A549 (cell line): ENCODE data around the gene FAH. TPM values are rescaled to one million over a fixed set of nuclear protein-coding genes. Genes with fewer than 3 reads are reported as not detected.

Experiments
- ATAC-seq, 2 experiments: fragments of 200-7000 bp in 1 of 2; fragments of >200 bp in 1 of 2; cut with Nextera tagmentation in 1 of 2; cut with Tn5 transposase in 1 of 2; 3 replicates each; pipeline versions ENCODE4 v1.8.0 to v1.9.1; 2018 to 2020; ENCODE audit warnings: mild to moderate bottlenecking in 1 of 2, moderate library complexity in 1 of 2
- CTCF ChIA-PET: fragments of 300-600 bp; sonication (Branson Sonifier 250); formaldehyde crosslinking; extraction: SDS; loops from one replicate; lab custom pipeline; 2021; ENCODE audit warnings: antibody characterized with exemption, inconsistent platforms; lab: Yijun Ruan, JAX
- POLR2A ChIA-PET: fragments of 350-600 bp; formaldehyde crosslinking; extraction: SDS; loops from one replicate; lab custom pipeline; 2021; ENCODE audit warnings: antibody characterized with exemption, inconsistent platforms; lab: Yijun Ruan, JAX
- DNase-seq, 2 experiments: peaks; one replicate each; pipeline versions ENCODE4 v3.0.0 to v3.0.0-alpha.2; 2011 to 2016; ENCODE audit warnings: low read depth in 1 of 2, low spot score in 1 of 2
- FAIRE-seq: peaks from 2 replicates; lab custom pipeline; 2011; peaks lifted over from hg19 to GRCh38; lab: Jason Lieb, UNC
- H3K27ac ChIP-seq, 2 experiments: fragments of >200 bp; sonication (Bioruptor Twin); formaldehyde crosslinking; 3 replicates each; pipeline ENCODE4 v1.5.1; 2016 to 2017
- H3K4me1 ChIP-seq: fragments of >200 bp; sonication (Bioruptor Twin); formaldehyde crosslinking; 3 replicates; pipeline ENCODE4 v1.6.1; 2016
- H3K4me2 ChIP-seq: fragments of >200 bp; sonication (Bioruptor Twin); formaldehyde crosslinking; 3 replicates; pipeline ENCODE4 v1.6.1; 2016
- H3K4me3 ChIP-seq: fragments of >200 bp; sonication (Bioruptor Twin); formaldehyde crosslinking; 3 replicates; pipeline ENCODE4 v1.5.1; 2016
- H3K9me3 ChIP-seq: fragments of >200 bp; sonication (Bioruptor Twin); formaldehyde crosslinking; 3 replicates; pipeline ENCODE4 v1.6.1; 2016
- CBX8 ChIP-seq: fragments of 200-600 bp; sonication (generic); IDR thresholded peaks from 2 replicates; pipeline ENCODE4 v1.6.1; 2016
- EHF ChIP-seq: fragments of 250-450 bp; sonication (Bioruptor Pico); IDR thresholded peaks from 2 replicates; pipeline ENCODE4 v1.5.0; 2020; ENCODE audit warnings: mild to moderate bottlenecking
- FOSL2 ChIP-seq, 2 experiments: fragments of 450-650 bp in 1 of 2; fragments of >200 bp in 1 of 2; sonication (Bioruptor Twin) in 1 of 2; formaldehyde crosslinking; IDR thresholded peaks; 2 replicates each; pipeline versions ENCODE4 v1.5.0 to v1.6.1; 2016 to 2020; ENCODE audit warnings: mild to moderate bottlenecking in 1 of 2, moderate library complexity in 1 of 2
- HEYL ChIP-seq: fragments of 250-450 bp; sonication (Bioruptor Pico); IDR thresholded peaks from 2 replicates; pipeline ENCODE4 v1.8.0; 2021; ENCODE audit warnings: mild to moderate bottlenecking, moderate library complexity
- HOXA7 ChIP-seq: fragments of 250-450 bp; sonication (Bioruptor Pico); IDR thresholded peaks from 2 replicates; pipeline ENCODE4 v1.5.0; 2020; ENCODE audit warnings: mild to moderate bottlenecking, moderate library complexity
- HOXB13 ChIP-seq: fragments of 250-450 bp; sonication (Bioruptor Pico); IDR thresholded peaks from 2 replicates; pipeline ENCODE4 v1.5.0; 2020; ENCODE audit warnings: low read depth, mild to moderate bottlenecking, moderate library complexity
- HOXB5 ChIP-seq: fragments of 250-450 bp; sonication (Bioruptor Pico); IDR thresholded peaks from 2 replicates; pipeline ENCODE4 v1.5.0; 2020; ENCODE audit warnings: mild to moderate bottlenecking, moderate library complexity
- JUNB ChIP-seq: fragments of >200 bp; sonication (Bioruptor Twin); formaldehyde crosslinking; IDR thresholded peaks from 2 replicates; pipeline ENCODE4 v1.6.1; 2016
- KDM5A ChIP-seq: fragments of 200-600 bp; sonication (generic); IDR thresholded peaks from 2 replicates; pipeline ENCODE4 v1.6.1; 2016; ENCODE audit warnings: antibody characterized with exemption, mild to moderate bottlenecking
- MAFK ChIP-seq: fragments of 450-650 bp; IDR thresholded peaks from 2 replicates; pipeline ENCODE4 v1.6.1; 2014; ENCODE audit not compliant: partially characterized antibody
- MYC ChIP-seq: IDR thresholded peaks from 2 replicates; pipeline ENCODE4 v1.6.1; 2012; ENCODE audit warnings: mild to moderate bottlenecking, inconsistent platforms, low read length, improper control_type of control experiment, borderline replicate concordance
- NFE2L2 ChIP-seq: fragments of 150-350 bp; conservative IDR thresholded peaks from 2 replicates; pipeline ENCODE4 v1.6.1; 2014; ENCODE audit warnings: low read length
- NPAS2 ChIP-seq: fragments of 250-450 bp; sonication (Bioruptor Pico); IDR thresholded peaks from 2 replicates; pipeline ENCODE4 v1.8.0; 2022; ENCODE audit warnings: mild to moderate bottlenecking, moderate library complexity, borderline replicate concordance
- POLR2A ChIP-seq: IDR thresholded peaks from 2 replicates; pipeline ENCODE4 v1.6.1; 2012; ENCODE audit warnings: mild to moderate bottlenecking, low read length
- POLR2AphosphoS2 ChIP-seq: conservative IDR thresholded peaks from 2 replicates; pipeline ENCODE4 v1.6.1; 2012; ENCODE audit warnings: low read length, improper control_type of control experiment, inconsistent platforms
- RAD21 ChIP-seq, 2 experiments: fragments of >200 bp in 1 of 2; sonication (Bioruptor Twin) in 1 of 2; formaldehyde crosslinking in 1 of 2; IDR thresholded peaks in 1 of 2; conservative IDR thresholded peaks in 1 of 2; 2 replicates in 1 of 2; 3 replicates in 1 of 2; pipeline ENCODE4 v1.6.1; 2012 to 2018; ENCODE audit warnings: inconsistent platforms in 1 of 2
- RFX5 ChIP-seq: fragments of 450-650 bp; IDR thresholded peaks from 2 replicates; pipeline ENCODE4 v1.7.1; 2014; ENCODE audit warnings: antibody characterized with exemption, mild to moderate bottlenecking, moderate library complexity
- TFCP2L1 ChIP-seq: fragments of 250-450 bp; sonication (Bioruptor Pico); IDR thresholded peaks from 2 replicates; pipeline ENCODE4 v1.5.0; 2021; ENCODE audit warnings: mild to moderate bottlenecking
- TP53 ChIP-seq: fragments of 250-450 bp; sonication (Bioruptor Pico); IDR thresholded peaks from 2 replicates; pipeline ENCODE4 v1.5.0; 2021; ENCODE audit warnings: mild to moderate bottlenecking, moderate library complexity
- ZNF302 ChIP-seq: fragments of 250-450 bp; sonication (Bioruptor Pico); IDR thresholded peaks from 2 replicates; pipeline ENCODE4 v1.9.0; 2021; ENCODE audit warnings: inconsistent platforms, mild to moderate bottlenecking, moderate library complexity
- WGBS: methylation state at CpG from one replicate; pipeline ENCODE4 v1.1.6; 2017; ENCODE audit errors: missing lambda C conversion rate; 5-methylcytosine and 5-hydroxymethylcytosine counted together
- polyA plus RNA-seq, 4 experiments: library from polyadenylated mRNA; depleted of rRNA in 3 of 4; stranded (reverse); fragments of >200 nt; fragmentation: RNase III in 1 of 4; extraction: RNeasy Plus Mini Kit Qiagen cat#74134 plus additional on column Dnase treatment in 1 of 4; gene quantifications; 2 replicates in 3 of 4; 3 replicates in 1 of 4; pipeline ENCODE4 v1.2.3, GENCODE V29; 2011 to 2017
- TF ChIP-seq, protein P1 (sequence below): IDR thresholded peaks from 2 replicates; pipeline ENCODE4 v1.6.1; 2012
- TF ChIP-seq, protein P2 (sequence below): fragments of 450-650 bp; IDR thresholded peaks from 2 replicates; pipeline ENCODE4 v1.6.1; 2014; ENCODE audit warnings: antibody characterized with exemption
- TF ChIP-seq, protein P3 (sequence below): IDR thresholded peaks from 2 replicates; pipeline ENCODE4 v1.6.1; 2012
- TF ChIP-seq, protein P4 (sequence below): fragments of 250-450 bp; sonication (Bioruptor Pico); IDR thresholded peaks from 2 replicates; pipeline ENCODE4 v1.5.0; 2020; ENCODE audit warnings: low read depth, mild to moderate bottlenecking, moderate library complexity
- TF ChIP-seq, protein P5 (sequence below): fragments of 150-350 bp; IDR thresholded peaks from 2 replicates; pipeline ENCODE4 v1.6.1; 2014; ENCODE audit warnings: low read depth, mild to moderate bottlenecking, low read length
- TF ChIP-seq, protein P6 (sequence below): IDR thresholded peaks from 2 replicates; pipeline ENCODE4 v1.6.1; 2012; ENCODE audit warnings: low read depth, borderline replicate concordance
- TF ChIP-seq, protein P7 (sequence below): fragments of >200 bp; sonication (Bioruptor Twin); formaldehyde crosslinking; IDR thresholded peaks from 3 replicates; pipeline ENCODE4 v1.5.1; 2016

FAH gene
- polyA plus RNA-seq, 2 of the 4 experiments (the other 2 are of a cell fraction), result 27.3 to 31.9 TPM

DNA sequence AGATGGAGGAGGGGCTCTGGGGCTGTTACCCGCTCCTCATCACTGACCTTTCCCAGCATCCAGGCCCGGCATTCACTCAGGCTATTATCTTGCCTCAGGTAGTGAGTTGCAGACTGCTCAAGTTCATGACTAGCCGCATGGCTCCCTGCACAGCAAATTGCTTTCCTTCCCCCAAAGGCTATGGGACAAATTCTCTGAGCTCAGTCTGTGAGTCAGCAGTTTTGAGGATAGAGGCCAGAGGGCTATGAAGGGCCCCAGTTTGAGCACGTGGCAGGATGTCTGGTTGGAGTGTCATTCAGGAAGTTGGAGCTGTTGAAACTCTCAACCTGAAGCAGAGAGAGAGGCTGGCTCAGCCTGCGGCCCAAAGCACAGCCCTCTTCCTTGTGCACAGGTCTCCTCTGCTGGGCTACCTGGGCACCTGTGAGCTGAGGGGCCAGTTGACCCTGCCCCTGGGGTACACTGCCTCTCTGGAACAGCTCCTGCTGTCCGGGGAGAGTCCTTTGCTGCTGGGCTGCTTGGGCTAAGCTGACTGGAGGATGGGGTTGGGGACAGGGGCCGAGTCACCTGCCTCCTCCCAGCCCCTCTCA is 7.9 kb downstream of the FAH start:
- WGBS, result 69% methylated on average over 7 of the region's 7 CpGs
- POLR2A ChIA-PET, result no interaction called here
- TF ChIP-seq, protein P1, sequence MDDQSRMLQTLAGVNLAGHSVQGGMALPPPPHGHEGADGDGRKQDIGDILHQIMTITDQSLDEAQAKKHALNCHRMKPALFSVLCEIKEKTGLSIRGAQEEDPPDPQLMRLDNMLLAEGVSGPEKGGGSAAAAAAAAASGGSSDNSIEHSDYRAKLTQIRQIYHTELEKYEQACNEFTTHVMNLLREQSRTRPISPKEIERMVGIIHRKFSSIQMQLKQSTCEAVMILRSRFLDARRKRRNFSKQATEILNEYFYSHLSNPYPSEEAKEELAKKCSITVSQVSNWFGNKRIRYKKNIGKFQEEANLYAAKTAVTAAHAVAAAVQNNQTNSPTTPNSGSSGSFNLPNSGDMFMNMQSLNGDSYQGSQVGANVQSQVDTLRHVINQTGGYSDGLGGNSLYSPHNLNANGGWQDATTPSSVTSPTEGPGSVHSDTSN, result no peak
- TF ChIP-seq FOSL2 (IDR thresholded peaks at IDR 0.05), result no peak
- 0 out of 2 replicates have a peak, but pooled peaks have one; percentile 4 for TF ChIP-seq FOSL2 (CRISPR knock-in tag; IDR thresholded peaks at IDR 0.05)
- TF ChIP-seq, protein P2, sequence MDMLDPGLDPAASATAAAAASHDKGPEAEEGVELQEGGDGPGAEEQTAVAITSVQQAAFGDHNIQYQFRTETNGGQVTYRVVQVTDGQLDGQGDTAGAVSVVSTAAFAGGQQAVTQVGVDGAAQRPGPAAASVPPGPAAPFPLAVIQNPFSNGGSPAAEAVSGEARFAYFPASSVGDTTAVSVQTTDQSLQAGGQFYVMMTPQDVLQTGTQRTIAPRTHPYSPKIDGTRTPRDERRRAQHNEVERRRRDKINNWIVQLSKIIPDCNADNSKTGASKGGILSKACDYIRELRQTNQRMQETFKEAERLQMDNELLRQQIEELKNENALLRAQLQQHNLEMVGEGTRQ, result peak; percentile 31; the same call in 1 of the 2 replicates
- no peak for TF ChIP-seq TP53 (CRISPR knock-in tag)
- TF ChIP-seq MAFK, result peak; percentile 96
- TF ChIP-seq RFX5, result no peak
- TF ChIP-seq HOXB5 (CRISPR knock-in tag), result 0 out of 2 replicates have a peak, but pooled peaks have one; percentile 28
- no peak for TF ChIP-seq HOXA7 (CRISPR knock-in tag)
- no peak for TF ChIP-seq TFCP2L1 (CRISPR knock-in tag)
- TF ChIP-seq NFE2L2, result peak; percentile 48; the same call in 1 of the 2 replicates
- TF ChIP-seq, protein P3, sequence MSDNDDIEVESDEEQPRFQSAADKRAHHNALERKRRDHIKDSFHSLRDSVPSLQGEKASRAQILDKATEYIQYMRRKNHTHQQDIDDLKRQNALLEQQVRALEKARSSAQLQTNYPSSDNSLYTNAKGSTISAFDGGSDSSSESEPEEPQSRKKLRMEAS, result peak; percentile 84
- TF ChIP-seq, protein P4, sequence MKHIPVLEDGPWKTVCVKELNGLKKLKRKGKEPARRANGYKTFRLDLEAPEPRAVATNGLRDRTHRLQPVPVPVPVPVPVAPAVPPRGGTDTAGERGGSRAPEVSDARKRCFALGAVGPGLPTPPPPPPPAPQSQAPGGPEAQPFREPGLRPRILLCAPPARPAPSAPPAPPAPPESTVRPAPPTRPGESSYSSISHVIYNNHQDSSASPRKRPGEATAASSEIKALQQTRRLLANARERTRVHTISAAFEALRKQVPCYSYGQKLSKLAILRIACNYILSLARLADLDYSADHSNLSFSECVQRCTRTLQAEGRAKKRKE (CRISPR knock-in tag), result no peak
- TF ChIP-seq, all 56 proteins: peak for 6
- CTCF ChIA-PET, result interaction anchor here (0.8 to 4.6 kb wide), 5 partner anchors 11 to 821 kb away, joined by 3 to 36 read pairs (median 5); no protein-coding TSS in a partner anchor
- peak overlapping the region; percentile 54 to 81 for H3K27ac ChIP-seq
- peaks cover 19% of the 10 kb centered on the region for H3K4me1 ChIP-seq
- ATAC-seq (peak; percentile 49 to 83), DNase-seq (peak in 1 of 2 experiments; percentile 68), FAIRE-seq (no peak)
- H3K9me3 ChIP-seq, result no peaks in the 10 kb centered on the region
- H3K4me2 ChIP-seq, result peak overlapping the region; percentile 31
- H3K4me3 ChIP-seq, result no peak overlapping the region

DNA sequence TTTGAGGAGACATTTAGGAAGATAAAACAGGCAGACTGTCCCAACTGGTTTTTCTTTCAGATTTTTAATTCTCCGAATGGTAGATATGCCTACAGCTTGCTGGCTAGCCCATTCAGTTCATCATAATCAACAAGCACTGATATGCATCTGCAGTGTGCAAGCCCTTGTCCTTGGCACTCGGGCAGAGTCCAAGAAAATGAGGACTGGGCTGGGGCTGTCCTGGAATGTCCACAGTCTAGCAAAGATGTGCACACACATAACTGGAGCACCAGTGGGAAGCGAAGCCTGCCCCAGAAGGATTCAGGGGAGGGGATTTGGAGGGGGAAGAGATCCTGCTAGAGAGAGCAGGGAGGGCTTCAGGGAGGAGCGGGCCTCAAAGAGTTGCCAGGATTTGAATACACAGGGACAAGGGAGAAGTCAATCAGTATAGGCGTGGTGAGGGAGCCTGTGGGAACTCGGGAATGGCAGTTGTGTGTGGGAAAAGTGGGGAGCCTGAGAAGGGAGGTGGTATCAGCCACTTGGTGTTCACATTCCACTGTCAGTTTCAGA is 8.7 kb downstream of the FAH start:
- H3K4me2 ChIP-seq, result no peak overlapping the region
- peaks cover 19% of the 10 kb centered on the region for H3K4me1 ChIP-seq
- TF ChIP-seq ZNF302 (no peak), POLR2A (no peak), MYC (no peak), TP53 (CRISPR knock-in tag) (no peak), CBX8 (no peak), EHF (CRISPR knock-in tag) (no peak), JUNB (no peak), RAD21 (conservative IDR thresholded peaks at IDR 0.05 in 1 of 2, IDR thresholded peaks at IDR 0.05 in 1 of 2) (no peak), HEYL (CRISPR knock-in tag) (no peak), NPAS2 (CRISPR knock-in tag) (no peak), HOXB13 (CRISPR knock-in tag) (no peak), POLR2AphosphoS2 (no peak), KDM5A (no peak)
- TF ChIP-seq, protein P5, sequence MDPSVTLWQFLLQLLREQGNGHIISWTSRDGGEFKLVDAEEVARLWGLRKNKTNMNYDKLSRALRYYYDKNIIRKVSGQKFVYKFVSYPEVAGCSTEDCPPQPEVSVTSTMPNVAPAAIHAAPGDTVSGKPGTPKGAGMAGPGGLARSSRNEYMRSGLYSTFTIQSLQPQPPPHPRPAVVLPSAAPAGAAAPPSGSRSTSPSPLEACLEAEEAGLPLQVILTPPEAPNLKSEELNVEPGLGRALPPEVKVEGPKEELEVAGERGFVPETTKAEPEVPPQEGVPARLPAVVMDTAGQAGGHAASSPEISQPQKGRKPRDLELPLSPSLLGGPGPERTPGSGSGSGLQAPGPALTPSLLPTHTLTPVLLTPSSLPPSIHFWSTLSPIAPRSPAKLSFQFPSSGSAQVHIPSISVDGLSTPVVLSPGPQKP, result no peak
- TF ChIP-seq, protein P6, sequence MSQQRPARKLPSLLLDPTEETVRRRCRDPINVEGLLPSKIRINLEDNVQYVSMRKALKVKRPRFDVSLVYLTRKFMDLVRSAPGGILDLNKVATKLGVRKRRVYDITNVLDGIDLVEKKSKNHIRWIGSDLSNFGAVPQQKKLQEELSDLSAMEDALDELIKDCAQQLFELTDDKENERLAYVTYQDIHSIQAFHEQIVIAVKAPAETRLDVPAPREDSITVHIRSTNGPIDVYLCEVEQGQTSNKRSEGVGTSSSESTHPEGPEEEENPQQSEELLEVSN, result no peak
- TF ChIP-seq, protein P7, sequence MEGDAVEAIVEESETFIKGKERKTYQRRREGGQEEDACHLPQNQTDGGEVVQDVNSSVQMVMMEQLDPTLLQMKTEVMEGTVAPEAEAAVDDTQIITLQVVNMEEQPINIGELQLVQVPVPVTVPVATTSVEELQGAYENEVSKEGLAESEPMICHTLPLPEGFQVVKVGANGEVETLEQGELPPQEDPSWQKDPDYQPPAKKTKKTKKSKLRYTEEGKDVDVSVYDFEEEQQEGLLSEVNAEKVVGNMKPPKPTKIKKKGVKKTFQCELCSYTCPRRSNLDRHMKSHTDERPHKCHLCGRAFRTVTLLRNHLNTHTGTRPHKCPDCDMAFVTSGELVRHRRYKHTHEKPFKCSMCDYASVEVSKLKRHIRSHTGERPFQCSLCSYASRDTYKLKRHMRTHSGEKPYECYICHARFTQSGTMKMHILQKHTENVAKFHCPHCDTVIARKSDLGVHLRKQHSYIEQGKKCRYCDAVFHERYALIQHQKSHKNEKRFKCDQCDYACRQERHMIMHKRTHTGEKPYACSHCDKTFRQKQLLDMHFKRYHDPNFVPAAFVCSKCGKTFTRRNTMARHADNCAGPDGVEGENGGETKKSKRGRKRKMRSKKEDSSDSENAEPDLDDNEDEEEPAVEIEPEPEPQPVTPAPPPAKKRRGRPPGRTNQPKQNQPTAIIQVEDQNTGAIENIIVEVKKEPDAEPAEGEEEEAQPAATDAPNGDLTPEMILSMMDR, result no peak
- no peaks in the 10 kb centered on the region for H3K9me3 ChIP-seq
- peak overlapping the region in 1 of 2 experiments; percentile 81; a peak in 3 of 6 replicates for H3K27ac ChIP-seq
- WGBS, result 92% methylated on average over 6 of the region's 6 CpGs
- ATAC-seq (no peak), FAIRE-seq (no peak), DNase-seq (no peak)
- POLR2A ChIA-PET, result interaction anchor here (0.7 kb wide), 1 partner anchor 8 kb away, joined by 3 read pairs; no protein-coding TSS in a partner anchor
- H3K4me3 ChIP-seq, result no peak overlapping the region
- CTCF ChIA-PET, result interaction anchor here (0.7 to 2.7 kb wide), 7 partner anchors 10 to 822 kb away, joined by 3 to 8 read pairs (median 3); no protein-coding TSS in a partner anchor
